Measurements from ENCODE around the gene LAMC1.
A peak's percentile ranks its signal among the peaks of the same experiment; 100 is the strongest.

The LAMC1 gene

GRCh38 chr1:183098317-183098716 is 75.1 kb downstream of the LAMC1 start:
- DNase-seq (ENCODE audit: extremely low spot score, insufficient read length, low read depth) (no peak), FAIRE-seq (no peak)

DNA sequence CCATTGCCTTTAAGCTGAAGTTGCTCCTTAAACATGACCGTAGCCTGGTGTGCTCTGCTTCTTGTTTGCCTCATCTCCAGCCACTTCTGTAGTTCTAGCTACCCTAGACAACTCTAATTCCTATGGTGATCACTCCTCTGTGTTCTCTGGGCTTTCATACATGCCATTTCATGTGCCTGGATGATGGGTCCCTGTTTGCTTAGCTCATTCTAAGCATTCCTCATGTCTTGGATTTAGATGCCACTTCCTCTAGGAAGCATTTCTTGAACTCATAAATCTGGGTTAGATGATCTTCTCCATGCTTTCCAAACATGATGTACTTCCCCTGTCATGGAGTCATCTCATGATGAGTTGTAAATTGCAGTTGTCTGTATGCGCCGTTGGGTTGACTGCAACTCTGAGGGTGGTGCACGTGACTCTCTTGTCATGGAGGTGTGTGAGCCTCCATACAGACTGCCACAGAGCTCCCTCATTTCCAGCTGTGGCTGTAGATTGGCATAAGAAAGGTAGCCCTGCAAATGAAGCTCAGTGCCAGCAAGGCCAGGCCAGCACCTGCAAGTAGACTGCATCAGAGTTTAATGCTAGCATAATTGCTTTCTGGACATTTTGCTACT is 77.2 kb downstream of the LAMC1 start:
- DNase-seq (ENCODE audit: extremely low spot score, insufficient read length, low read depth) (no peak), FAIRE-seq (no peak)

DNA sequence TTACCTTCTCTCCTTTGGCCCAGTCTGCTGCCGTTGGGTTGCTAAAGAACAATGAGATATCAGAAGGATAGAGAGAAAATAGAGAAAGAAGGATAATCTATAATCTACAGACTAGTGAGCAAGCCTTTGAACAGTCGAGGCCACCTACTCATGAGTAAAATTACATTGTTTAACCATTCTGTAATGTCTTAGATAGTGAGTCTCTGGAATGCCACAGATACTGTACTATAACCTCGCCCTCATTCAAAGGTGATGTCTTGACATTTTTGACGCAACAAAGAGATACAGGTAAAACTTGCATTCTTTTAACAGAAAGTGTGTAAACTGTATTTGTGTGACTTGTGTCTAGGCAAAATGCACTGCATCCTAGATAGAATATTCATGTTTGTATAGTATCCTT is 77.9 kb downstream of the LAMC1 start:
- no peak for FAIRE-seq
- no peak for DNase-seq (ENCODE audit: extremely low spot score, insufficient read length, low read depth)

GRCh38 chr1:183101841-183102276 is 78.6 kb downstream of the LAMC1 start:
- DNase-seq (ENCODE audit: extremely low spot score, insufficient read length, low read depth): peak; percentile 17
- peak; percentile 33 for FAIRE-seq

DNA sequence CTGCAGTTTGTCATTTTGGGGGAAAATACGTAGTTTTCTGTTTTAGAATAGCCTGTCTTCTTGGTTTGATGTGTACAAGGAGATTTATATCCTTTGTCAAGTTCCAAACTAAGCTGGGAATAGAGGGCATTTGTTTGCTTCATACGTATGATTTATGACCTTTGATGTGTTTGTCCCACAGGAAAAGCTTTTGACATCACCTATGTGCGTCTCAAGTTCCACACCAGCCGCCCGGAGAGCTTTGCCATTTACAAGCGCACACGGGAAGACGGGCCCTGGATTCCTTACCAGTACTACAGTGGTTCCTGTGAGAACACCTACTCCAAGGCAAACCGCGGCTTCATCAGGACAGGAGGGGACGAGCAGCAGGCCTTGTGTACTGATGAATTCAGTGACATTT is 79.9 kb downstream of the LAMC1 start:
- FAIRE-seq: no peak
- DNase-seq (ENCODE audit: extremely low spot score, insufficient read length, low read depth): no peak

- DNase-seq (ENCODE audit: extremely low spot score, insufficient read length, low read depth) (no peak), FAIRE-seq (no peak)
Observed at GRCh38 chr1:183103577-183103976, 80.4 kb downstream of the LAMC1 start.

- FAIRE-seq (no peak), DNase-seq (ENCODE audit: extremely low spot score, insufficient read length, low read depth) (no peak)
Observed at GRCh38 chr1:183105449-183105848, 82.2 kb downstream of the LAMC1 start.

DNA sequence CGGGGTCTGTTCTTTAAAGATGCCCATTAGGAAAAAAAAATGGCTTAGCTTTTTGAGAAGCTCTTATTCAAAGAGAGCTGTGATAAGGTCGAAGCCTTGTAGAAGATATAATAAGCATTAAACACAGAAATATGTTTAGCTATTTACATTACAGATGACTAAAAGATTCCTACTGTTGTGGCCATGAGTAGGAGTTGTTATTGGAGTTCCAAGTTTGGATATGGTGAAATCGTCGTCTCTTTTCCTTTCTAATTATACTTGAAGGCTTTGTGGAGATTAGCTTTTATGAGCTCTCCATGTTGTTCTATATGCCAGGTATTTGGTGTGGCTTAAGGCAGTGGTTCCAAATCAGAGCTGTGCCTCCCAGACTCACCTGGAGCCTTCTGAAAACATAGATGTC is 82.9 kb downstream of the LAMC1 start:
- DNase-seq (ENCODE audit: extremely low spot score, insufficient read length, low read depth) (no peak), FAIRE-seq (no peak)

GRCh38 chr1:183106746-183107145 is 83.5 kb downstream of the LAMC1 start:
- FAIRE-seq (no peak), DNase-seq (ENCODE audit: extremely low spot score, insufficient read length, low read depth) (no peak)

DNA sequence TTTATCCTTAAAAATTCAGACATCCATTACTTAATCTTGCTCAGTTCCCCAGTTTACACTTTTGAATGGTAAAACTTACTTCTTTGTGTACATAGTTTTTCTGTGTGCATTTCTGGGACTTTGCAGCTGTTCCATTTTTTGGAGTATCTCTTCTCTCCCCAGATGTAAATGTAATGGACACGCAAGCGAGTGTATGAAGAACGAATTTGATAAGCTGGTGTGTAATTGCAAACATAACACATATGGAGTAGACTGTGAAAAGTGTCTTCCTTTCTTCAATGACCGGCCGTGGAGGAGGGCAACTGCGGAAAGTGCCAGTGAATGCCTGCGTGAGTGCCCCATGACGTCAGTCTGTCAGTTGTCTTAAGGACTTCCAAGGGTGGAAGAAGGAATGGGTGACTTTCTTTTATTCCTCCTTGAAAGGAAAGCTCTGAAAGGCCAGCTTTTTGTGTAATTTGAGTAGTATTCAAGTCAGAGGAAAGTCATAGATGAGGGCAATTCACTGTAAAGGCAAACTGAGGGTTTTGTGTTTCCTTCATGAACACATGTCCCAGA is 87.2 kb downstream of the LAMC1 start:
- no peak for FAIRE-seq
- DNase-seq (ENCODE audit: extremely low spot score, insufficient read length, low read depth): no peak

DNA sequence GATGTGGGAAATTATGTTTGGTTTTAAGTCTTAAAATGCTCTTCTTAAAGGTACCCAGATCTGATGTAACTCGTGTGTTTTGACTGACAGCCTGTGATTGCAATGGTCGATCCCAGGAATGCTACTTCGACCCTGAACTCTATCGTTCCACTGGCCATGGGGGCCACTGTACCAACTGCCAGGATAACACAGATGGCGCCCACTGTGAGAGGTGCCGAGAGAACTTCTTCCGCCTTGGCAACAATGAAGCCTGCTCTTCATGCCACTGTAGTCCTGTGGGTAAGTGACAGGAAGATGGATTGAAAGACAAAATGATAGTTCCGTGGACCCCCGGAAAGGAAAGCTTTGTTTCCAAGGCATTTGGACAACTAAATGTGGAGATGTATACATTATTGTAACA is 91.2 kb downstream of the LAMC1 start:
- DNase-seq (ENCODE audit: extremely low spot score, insufficient read length, low read depth): no peak
- no peak for FAIRE-seq

DNA sequence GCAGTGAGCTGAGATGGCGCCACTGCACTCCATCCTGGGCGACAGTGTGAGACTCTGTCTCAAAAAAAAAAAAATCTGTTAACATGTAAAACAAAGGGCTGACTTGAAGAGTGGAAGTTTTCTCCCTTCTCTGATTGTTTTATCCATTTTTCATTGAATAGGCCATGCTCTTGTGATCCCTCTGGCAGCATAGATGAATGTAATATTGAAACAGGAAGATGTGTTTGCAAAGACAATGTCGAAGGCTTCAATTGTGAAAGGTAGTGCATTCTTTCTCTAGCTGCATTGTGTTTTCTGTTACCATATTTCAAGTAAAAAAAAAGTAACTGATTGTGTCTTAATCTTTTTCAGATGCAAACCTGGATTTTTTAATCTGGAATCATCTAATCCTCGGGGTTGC is 93.2 kb downstream of the LAMC1 start:
- FAIRE-seq (no peak), DNase-seq (ENCODE audit: extremely low spot score, insufficient read length, low read depth) (no peak)

DNA sequence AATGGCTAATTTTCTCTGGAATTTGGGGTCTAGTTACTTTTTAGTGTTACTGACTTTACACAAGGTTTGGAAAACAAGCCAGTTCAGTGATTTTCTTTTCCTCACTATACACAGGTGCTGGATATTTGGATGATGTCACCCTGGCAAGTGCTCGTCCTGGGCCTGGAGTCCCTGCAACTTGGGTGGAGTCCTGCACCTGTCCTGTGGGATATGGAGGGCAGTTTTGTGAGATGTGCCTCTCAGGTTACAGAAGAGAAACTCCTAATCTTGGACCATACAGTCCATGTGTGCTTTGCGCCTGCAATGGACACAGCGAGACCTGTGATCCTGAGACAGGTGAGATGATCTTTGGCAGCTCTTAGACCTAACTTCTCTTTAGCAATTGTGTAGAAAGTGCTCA is 98.4 kb downstream of the LAMC1 start:
- DNase-seq (ENCODE audit: extremely low spot score, insufficient read length, low read depth) (no peak), FAIRE-seq (no peak)

DNA sequence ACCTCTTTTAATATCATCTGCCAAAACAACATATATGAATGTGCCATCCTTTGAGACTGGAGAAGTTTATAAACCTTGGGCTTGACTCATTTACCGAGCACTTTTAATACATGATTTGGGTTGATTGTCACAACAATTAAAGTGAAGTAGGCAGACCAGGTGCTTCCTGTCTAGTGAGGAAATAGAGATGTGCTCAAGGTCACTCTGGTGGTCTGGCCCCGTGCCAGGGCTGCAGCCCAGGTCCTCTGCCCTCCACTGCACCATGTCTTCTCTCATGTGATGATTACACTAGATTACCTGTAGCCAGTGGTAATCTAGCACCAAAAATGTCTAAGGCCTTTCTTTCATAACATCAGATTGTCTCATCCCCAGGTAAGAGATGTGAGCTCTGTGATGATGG is 101.0 kb downstream of the LAMC1 start:
- FAIRE-seq (no peak), DNase-seq (ENCODE audit: extremely low spot score, insufficient read length, low read depth) (no peak)

- FAIRE-seq: no peak
Observed at GRCh38 chr1:183125279-183125999, 102.2 kb downstream of the LAMC1 start.

GRCh38 chr1:183126000-183126366 is 102.8 kb downstream of the LAMC1 start:
- DNase-seq (ENCODE audit: extremely low spot score, insufficient read length, low read depth) (no peak), FAIRE-seq (no peak)

More at GRCh38 chr1:183125279-183125999, 102.2 kb downstream of the LAMC1 start:
- no peak for DNase-seq (ENCODE audit: extremely low spot score, insufficient read length, low read depth)

GRCh38 chr1:183126528-183126927 is 103.3 kb downstream of the LAMC1 start:
- FAIRE-seq: no peak
- no peak for DNase-seq (ENCODE audit: extremely low spot score, insufficient read length, low read depth)

- no peak for DNase-seq (ENCODE audit: extremely low spot score, insufficient read length, low read depth)
- no peak for FAIRE-seq
Observed at GRCh38 chr1:183129921-183130690, 106.9 kb downstream of the LAMC1 start.

DNA sequence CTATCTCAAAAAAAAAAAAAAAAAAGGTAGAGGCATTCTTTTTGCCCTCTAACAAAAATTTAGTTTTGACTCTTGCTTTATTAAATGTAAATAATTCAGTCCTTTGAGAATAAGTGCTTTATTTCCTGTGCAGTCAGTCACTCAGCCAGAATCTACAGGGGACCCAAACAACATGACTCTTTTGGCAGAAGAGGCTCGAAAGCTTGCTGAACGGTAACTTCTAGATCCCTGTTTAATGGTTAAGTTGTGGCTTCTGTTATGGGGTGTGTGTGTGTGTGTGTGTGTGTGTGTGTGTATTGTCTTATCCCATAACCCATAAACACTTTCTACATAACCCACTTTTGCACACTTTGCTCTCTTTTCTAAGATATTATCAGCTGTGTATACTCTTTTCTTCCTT is 107.9 kb downstream of the LAMC1 start:
- no peak for FAIRE-seq
- no peak for DNase-seq (ENCODE audit: extremely low spot score, insufficient read length, low read depth)

DNA sequence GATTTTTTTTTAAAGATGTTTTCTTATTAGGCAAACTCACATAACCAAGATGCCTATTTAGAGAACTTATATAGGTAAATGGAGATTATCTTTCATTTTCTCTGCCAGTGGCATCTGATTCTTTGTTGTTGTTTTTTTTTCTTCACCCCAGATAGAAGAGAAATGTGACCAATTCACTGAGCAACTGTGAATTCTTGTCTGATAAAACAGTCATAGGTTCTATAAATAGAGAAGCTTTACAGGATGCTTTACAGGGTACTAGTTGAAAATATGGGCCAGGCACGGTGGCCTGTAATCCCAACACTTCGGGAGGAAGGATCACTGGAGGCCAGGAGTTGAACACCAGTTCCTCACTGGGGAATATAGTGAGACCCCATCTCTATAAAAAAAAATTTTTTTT is 112.1 kb downstream of the LAMC1 start:
- FAIRE-seq: no peak
- DNase-seq (ENCODE audit: extremely low spot score, insufficient read length, low read depth): no peak

GRCh38 chr1:183137782-183138181 is 114.6 kb downstream of the LAMC1 start:
- FAIRE-seq (no peak), DNase-seq (ENCODE audit: extremely low spot score, insufficient read length, low read depth) (no peak)
